Fibroblast of villous mesenchyme (primary cell): ENCODE data around the gene RDH14. TPM values are rescaled to one million over a fixed set of nuclear protein-coding genes. Genes with fewer than 3 reads are reported as not detected.

ENCODE experiments used
- DNase-seq: peaks from one replicate; pipeline ENCODE4 v3.0.0-alpha.2; 2010; ENCODE audit warnings: low read depth
- H3K4me3 ChIP-seq: 2 replicates; pipeline ENCODE4 v1.5.1; 2011; ENCODE audit warnings: low read depth, mild to moderate bottlenecking, low read length
- CTCF ChIP-seq: IDR thresholded peaks from 2 replicates; pipeline ENCODE4 v1.5.1; 2012; ENCODE audit warnings: low read depth, mild to moderate bottlenecking, low read length; ENCODE audit not compliant: insufficient read depth
- total RNA-seq: library from RNA; depleted of rRNA; stranded (reverse); fragments of >200 nt; gene quantifications from 2 replicates; pipeline ENCODE4 v1.2.3, GENCODE V29; 2012

The RDH14 gene
- total RNA-seq, 1 donor = 17.7 TPM

DNA sequence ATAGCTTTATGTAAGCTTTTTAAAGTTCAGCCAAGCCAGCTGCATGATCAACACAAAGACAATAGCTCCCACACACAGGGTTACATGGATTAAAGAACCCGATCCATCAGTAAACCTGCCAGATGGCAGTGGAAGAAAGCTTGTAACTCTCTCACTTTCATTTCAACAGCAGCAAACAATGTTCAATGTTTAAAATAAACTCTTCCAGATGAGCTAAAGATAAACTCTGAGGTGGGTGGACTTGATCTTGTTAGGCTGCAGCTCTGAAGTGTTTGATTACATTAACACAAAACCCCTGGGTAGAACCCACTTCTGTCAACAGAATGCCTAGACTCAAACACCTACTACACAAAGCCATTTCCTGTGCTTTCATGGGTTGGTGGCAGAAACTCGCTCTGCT lies 13.9 kb downstream of the RDH14 start:
- no peak for TF ChIP-seq CTCF
- peak; percentile 12 for DNase-seq
- H3K4me3 ChIP-seq = no peak overlapping the region

DNA sequence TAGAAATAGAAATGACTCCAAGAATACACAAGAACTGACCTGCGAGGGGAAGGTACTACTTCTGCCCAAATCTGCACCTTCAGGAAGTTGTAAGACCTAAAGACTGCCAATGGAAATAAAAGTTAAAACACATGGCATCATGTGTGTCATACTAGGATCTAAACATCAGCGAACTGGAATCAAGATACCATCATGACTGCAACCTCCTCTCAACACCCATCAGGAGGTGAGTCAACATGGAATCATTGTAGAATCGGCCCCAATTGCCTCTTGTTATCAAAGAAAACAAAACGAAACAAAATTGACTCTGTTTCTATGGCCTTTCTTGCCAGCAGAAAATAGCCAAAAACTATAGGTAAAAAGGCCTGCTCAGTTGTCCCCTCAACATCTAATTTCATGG lies 15.1 kb downstream of the RDH14 start:
- no peak overlapping the region for H3K4me3 ChIP-seq
- no peak for DNase-seq
- TF ChIP-seq CTCF = no peak

- no peak for TF ChIP-seq CTCF
- no peak for DNase-seq
- H3K4me3 ChIP-seq = no peak overlapping the region
Measured at GRCh38 chr2:18544171-18544570, 16.3 kb downstream of the RDH14 start.

DNA sequence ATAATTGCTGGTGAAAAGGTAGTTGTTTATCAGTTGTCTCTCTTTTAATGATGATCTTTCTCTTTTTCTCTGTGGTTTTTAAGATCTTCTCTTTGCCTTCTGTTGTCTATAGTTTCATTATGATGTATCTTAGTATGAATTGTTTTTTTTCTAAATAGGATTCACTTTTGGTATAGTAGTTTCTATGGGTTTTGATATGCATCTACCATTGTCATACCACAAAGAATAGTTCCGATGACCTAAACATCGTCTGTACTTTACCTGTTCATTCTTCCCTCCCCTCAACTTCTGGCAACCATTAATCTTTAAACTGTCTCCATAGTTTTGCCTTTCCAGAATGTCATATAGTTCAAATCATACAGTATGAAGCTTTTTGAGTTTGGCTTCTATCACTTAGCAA lies 19.6 kb downstream of the RDH14 start:
- no peak for DNase-seq
- TF ChIP-seq CTCF = no peak
- H3K4me3 ChIP-seq = no peak overlapping the region

- no peak for TF ChIP-seq CTCF
- no peak for DNase-seq
- no peak overlapping the region for H3K4me3 ChIP-seq
Measured at GRCh38 chr2:18536697-18537096, 23.8 kb downstream of the RDH14 start.

GRCh38 chr2:18536100-18536499 lies 24.4 kb downstream of the RDH14 start:
- TF ChIP-seq CTCF = no peak
- H3K4me3 ChIP-seq = no peak overlapping the region
- DNase-seq = peak; percentile 64

- no peak for DNase-seq
- TF ChIP-seq CTCF = no peak
Measured at GRCh38 chr2:18531194-18531593, 29.3 kb downstream of the RDH14 start.

More at GRCh38 chr2:18531194-18531593, 29.3 kb downstream of the RDH14 start:
- no peak overlapping the region for H3K4me3 ChIP-seq
